ENCODE results near the gene MBOAT1.

The MBOAT1 gene

DNA sequence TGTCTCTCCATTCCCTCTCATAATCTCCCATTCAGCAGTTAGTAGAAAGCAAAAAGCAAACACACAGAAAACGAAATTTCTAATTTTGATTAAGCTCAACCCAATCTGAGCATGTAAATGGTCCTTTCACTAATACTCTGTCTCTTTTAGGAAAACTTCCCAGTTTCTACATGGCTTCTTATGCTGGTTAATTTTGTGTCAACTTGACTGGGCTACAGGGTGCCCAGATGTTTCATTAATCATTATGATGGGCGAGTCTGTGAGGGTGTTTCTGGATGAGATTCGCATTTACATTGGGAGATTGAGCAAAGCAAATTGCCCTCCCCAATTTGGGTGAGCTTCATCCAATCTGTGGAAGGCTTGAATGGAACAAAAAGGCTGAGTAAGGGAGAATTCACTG is 142.2 kb downstream of the MBOAT1 start:
- H3K36me3 ChIP-seq, result no peaks in the 10 kb centered on the region
- H3K4me1 ChIP-seq, result no peaks in the 10 kb centered on the region
- H3K27ac ChIP-seq, result no peak overlapping the region
- H3K27me3 ChIP-seq, result no peaks in the 10 kb centered on the region
- peaks cover 0 to 10% (median 7%) of the 10 kb centered on the region in 3 donors for H3K9me3 ChIP-seq
- no peak for DNase-seq
- no peak overlapping the region for H3K4me3 ChIP-seq
- TF ChIP-seq, protein P1, sequence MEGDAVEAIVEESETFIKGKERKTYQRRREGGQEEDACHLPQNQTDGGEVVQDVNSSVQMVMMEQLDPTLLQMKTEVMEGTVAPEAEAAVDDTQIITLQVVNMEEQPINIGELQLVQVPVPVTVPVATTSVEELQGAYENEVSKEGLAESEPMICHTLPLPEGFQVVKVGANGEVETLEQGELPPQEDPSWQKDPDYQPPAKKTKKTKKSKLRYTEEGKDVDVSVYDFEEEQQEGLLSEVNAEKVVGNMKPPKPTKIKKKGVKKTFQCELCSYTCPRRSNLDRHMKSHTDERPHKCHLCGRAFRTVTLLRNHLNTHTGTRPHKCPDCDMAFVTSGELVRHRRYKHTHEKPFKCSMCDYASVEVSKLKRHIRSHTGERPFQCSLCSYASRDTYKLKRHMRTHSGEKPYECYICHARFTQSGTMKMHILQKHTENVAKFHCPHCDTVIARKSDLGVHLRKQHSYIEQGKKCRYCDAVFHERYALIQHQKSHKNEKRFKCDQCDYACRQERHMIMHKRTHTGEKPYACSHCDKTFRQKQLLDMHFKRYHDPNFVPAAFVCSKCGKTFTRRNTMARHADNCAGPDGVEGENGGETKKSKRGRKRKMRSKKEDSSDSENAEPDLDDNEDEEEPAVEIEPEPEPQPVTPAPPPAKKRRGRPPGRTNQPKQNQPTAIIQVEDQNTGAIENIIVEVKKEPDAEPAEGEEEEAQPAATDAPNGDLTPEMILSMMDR (IDR thresholded peaks at IDR 0.05), result no peak
- intact Hi-C loops (cut with DNase I; ENCODE audit: low total_unique reads), result no loop called here

DNA sequence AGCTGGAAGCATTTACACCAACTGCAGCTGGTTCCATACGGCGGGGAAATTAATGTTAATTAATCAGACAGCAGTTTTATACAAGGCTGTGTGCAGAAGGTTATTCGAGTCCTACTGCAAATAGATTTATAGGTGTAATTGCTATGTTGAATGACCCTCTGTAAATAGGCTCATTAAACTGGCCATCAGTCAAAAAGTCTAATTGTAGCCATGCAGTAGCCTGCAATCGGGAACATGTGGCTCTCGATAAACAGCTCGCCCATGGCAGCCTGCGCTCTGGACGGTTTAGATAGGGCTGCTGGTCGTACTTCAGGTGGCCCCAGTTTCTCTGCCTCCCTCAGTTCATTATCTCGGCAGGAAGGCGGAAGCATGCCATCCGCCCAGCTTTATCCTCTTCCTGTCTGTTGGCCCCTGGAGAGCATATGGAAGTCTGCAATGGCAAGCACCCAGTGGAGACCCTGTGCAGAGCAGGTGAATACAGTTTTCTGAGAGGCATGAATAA is 143.2 kb downstream of the MBOAT1 start:
- Histone ChIP-seq H3K36me3 (no peaks in the 10 kb centered on the region), H3K4me1 (no peaks in the 10 kb centered on the region), H3K27me3 (no peaks in the 10 kb centered on the region), H3K27ac (no peak overlapping the region), H3K9me3 (peaks cover 0 to 10% (median 7%) of the 10 kb centered on the region in 3 donors), H3K4me3 (no peak overlapping the region)
- TF ChIP-seq, protein P1 (IDR thresholded peaks at IDR 0.05), result no peak
- intact Hi-C loops (cut with DNase I; ENCODE audit: low total_unique reads), result no loop called here
- no peak for DNase-seq

DNA sequence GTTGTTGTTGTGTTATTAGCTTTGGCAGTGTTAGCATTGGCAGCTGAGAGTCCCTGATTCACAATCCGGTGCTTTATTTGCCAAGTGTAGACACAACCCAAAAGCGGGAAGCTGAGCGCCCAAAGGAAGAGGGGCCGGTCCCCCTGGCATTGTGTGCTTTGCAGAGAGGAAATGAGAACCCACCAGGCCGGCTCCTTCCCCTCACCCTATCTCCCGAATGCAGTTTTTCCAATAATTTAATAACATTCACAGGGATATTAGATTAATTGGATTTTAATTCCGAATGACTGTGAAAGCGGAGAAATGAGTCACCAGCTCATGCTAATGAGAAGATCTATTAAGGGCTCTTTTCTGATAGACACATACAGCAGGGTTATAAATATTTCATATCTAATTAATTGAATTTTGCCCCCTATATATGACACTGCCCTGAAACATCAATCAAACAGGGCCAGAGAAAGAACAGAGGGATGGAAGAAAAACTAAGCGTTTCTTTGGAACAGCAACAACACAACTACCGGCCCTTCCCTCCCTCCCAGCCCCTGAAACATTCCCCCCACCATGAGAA is 143.8 kb downstream of the MBOAT1 start:
- Histone ChIP-seq H3K27ac (no peak overlapping the region), H3K9me3 (peaks cover 0 to 10% (median 7%) of the 10 kb centered on the region in 3 donors), H3K4me1 (no peaks in the 10 kb centered on the region), H3K4me3 (no peak overlapping the region), H3K27me3 (no peaks in the 10 kb centered on the region), H3K36me3 (no peaks in the 10 kb centered on the region)
- TF ChIP-seq, protein P1 (IDR thresholded peaks at IDR 0.05), result no peak
- no peak for DNase-seq
- intact Hi-C loops (cut with DNase I; ENCODE audit: low total_unique reads), result no loop called here

DNA sequence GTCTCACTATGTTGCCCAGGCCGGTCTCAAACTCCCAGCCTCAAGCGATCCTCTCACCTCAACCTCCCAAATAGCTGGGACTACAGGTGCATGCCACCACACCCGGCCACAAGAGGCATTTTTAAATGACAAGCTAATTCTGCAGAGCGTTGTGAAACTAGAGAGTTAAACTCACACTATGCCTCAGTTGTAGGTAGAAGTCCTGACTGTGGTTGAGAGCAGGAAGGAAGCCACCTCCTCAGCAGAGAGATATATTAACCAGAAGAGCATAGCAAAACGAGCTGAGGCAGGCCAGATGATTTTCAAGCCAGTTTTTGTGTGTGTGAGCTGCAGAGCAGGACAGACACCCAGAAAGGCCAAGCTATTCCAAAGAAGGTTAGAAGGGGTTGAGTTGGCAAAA is 150.3 kb downstream of the MBOAT1 start:
- H3K27ac ChIP-seq, result no peak overlapping the region
- TF ChIP-seq, protein P1 (IDR thresholded peaks at IDR 0.05), result no peak
- no peak overlapping the region for H3K4me3 ChIP-seq
- H3K9me3 ChIP-seq, result no peaks in the 10 kb centered on the region
- intact Hi-C loops (cut with DNase I; ENCODE audit: low total_unique reads), result no loop called here
- no peaks in the 10 kb centered on the region for H3K27me3 ChIP-seq
- no peaks in the 10 kb centered on the region for H3K36me3 ChIP-seq
- no peak for DNase-seq
- H3K4me1 ChIP-seq, result no peaks in the 10 kb centered on the region

DNA sequence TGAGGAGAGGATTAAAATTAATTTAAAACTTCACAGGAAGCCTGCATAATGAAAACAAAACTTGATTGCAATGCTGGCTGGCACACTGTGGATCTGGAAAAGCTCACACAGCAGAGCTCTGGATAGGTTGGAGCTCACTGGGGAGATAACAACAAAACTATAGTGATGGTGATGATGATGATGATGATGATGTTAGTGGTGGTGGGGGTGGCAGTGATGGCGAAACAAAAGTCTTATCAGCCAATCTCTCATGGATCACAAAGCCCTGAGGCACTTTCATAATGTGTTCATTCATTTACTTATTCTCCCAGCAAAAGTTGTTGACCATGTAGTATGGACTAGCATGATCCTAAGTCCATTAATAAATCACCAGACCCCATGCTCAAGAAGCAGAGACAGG is 152.0 kb downstream of the MBOAT1 start:
- no peak overlapping the region for H3K4me3 ChIP-seq
- H3K9me3 ChIP-seq, result no peaks in the 10 kb centered on the region
- no peak for DNase-seq
- H3K27me3 ChIP-seq, result no peaks in the 10 kb centered on the region
- TF ChIP-seq, protein P1 (IDR thresholded peaks at IDR 0.05), result no peak
- H3K36me3 ChIP-seq, result no peaks in the 10 kb centered on the region
- H3K4me1 ChIP-seq, result no peaks in the 10 kb centered on the region
- H3K27ac ChIP-seq, result no peak overlapping the region
- intact Hi-C loops (cut with DNase I; ENCODE audit: low total_unique reads), result no loop called here

Data from tibial artery (tissue), 4 donors.